Measurements from ENCODE around the gene MSMP.

MSMP gene

DNA sequence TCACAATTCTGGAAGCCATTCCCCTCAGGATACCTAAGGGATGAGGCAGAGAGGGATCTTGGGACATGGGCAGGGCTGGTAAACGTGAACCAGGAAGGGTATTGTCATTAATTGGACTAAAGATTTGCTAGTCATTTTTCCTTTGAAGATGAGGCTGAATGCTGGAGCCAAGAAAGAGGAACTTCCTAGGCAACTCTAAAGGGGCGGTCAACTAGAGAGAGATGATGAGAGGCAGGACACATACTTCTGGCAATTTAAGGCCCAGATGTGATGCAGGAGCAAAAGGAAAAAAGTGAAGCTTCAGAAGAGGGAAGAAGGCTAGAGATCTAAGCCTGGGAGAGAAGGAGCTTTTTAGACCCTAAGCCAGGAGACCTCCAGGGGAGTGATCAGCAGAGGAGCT is 10.6 kb downstream of the MSMP start:
- DNase-seq: peak in 2 of 4 experiments; percentile 34 to 53

DNA sequence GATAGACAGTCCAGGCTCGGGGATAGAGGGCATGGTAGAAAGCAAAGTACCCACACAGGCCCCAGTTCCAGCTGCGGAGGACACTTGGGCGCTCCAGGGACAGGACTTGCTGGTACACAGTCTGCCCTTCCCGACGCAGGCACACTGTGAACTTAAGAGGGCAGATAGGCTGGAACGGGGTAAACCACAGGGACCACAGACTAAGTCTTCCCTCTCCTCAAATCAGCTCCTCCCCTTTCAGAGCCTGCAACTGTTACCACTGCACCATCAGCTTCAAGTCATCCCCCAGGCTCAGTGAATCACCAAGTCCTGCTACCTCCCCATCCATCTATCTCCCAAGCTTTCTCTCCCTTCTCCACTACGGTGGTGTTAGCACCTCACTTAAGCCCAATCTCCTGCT is 12.3 kb downstream of the MSMP start:
- no peak for DNase-seq

DNA sequence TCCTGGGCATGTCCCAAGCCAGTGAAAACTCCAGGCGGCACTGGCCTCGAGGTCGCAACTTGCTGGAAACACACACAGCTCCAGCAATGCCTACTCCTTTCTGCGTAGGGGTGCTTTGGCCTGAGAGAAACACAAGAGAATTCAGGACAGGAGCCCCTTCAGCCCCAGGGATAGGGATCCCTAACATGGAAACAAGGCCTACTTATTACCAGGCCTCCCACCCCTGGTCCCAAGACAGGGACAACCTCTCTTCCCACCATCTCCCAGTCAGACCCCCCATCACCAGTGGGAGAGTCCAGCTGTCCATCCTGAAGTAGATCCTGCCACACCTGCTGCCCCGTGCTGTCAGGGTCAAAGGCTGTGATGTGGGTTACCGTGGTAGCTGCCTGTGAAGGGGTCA is 13.8 kb downstream of the MSMP start:
- DNase-seq: no peak

DNA sequence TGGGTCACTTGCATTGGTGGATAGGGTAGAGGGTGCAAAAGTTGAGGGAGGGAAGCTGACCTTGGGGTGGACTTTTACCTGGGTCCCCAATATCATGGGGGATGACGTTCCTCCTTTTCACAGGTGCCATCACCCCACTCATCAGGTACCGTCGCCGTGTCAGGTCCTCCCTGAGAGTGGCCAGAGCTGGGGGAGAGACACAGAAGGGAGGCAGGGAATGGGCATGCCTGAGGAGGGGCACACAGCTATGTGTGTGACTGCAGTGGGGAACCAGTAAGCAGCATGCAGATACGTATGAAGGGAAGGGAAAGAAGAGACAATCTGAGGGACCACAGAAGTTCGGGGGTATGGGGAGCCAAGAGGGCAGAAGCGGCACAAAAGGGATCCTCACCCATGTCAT is 15.2 kb downstream of the MSMP start:
- no peak for DNase-seq

DNA sequence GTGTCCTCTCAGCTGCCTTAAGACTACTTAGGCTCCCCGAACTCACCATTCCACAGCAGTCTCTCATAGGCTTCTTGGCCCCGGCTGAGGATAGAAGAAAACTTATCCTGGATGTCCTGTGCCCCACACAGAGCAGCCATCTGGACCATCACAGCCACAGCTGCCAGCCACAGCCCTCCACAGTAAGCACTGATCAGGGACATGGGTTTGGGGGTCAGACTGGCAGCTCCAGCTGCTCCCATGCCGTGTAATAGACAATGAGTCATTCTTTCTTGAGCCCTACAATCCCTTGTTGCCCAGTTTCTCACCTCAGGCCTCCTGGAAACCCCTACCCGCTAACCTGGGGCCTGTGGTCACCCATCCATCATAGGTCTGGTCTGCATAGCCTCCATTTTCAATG is 15.9 kb downstream of the MSMP start:
- no peak for DNase-seq

DNA sequence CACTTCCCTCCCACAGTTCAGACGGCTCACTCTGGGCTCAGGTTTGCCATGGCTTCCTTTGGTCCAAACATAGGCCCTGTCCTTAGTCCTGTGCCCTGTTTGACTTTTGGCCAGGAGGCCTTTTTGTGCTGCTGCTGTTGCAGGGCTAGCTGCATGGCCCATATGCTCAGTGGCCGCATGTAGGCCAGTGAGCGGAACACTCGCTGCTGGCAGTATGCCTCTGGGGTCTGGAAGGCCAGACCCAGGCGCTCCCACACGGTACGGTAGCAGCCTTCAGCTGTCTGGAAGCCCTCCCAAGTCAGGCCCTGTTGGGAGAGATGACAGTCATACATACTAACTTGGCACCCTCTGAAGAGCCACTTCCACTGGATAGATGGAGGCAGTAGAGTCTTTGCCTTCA is 16.9 kb downstream of the MSMP start:
- no peak for DNase-seq

DNA sequence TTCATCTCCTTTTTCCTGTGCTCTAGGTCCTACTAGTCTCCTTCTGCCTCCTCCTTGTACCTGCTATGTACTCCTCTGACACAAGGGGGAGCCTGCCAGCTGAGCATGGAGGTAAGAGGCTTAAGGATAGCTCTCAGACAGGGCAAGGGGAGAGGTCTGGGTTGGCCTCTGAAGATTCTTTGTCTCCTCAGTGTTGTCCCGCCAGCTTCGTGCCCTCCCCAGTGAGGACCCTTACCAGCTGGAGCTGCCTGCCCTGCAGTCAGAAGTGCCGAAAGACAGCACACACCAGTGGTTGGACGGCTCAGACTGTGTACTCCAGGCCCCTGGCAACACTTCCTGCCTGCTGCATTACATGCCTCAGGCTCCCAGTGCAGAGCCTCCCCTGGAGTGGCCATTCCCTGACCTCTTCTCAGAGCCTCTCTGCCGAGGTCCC is 17.9 kb downstream of the MSMP start:
- peak; percentile 74 to 82 (median 79) for DNase-seq

DNA sequence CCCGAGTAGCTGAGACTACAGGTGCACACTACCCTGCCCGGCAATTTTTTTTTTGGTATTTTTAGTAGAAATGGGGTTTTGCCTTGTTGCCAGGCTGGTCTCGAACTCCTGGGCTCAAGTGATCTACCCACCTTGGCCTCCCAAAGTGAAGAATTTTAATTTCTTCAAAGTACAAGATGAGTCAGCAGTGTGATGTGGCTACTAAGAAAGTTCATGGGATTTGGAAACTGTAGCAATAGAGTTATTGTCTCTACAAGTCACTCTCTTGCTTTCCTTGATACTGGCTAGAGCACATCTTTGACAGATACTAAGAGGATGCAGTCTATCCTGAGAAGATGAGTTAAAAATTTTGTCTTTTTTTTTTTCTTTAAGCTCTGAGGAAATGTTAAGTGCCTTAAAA is 20.0 kb downstream of the MSMP start:
- DNase-seq: no peak

DNA sequence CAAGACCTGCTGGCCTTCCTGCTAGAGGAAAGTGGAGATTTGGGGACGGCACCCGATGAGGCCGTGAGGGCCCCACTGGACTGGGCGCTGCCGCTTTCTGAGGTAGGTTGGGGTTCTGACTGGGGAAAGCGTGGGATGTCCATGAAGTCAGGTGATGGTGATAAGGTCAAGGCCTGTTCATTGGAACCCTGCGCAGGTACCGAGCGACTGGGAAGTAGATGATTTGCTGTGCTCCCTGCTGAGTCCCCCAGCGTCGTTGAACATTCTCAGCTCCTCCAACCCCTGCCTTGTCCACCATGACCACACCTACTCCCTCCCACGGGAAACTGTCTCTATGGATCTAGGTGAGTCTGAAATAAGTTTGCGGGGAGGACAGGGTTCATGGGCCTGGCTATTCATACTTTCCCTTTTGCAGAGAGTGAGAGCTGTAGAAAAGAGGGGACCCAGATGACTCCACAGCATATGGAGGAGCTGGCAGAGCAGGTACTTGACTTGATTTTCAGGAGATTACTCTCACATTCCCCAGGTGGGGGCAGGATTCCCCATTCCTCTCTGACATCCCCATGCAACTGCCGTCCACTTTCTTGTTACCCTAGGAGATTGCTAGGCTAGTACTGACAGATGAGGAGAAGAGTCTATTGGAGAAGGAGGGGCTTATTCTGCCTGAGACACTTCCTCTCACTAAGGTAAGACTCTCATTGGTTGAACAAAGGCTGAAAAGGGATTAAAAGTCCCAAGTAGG is 21.1 kb downstream of the MSMP start:
- peak; percentile 15 to 63 (median 54) for DNase-seq

DNA sequence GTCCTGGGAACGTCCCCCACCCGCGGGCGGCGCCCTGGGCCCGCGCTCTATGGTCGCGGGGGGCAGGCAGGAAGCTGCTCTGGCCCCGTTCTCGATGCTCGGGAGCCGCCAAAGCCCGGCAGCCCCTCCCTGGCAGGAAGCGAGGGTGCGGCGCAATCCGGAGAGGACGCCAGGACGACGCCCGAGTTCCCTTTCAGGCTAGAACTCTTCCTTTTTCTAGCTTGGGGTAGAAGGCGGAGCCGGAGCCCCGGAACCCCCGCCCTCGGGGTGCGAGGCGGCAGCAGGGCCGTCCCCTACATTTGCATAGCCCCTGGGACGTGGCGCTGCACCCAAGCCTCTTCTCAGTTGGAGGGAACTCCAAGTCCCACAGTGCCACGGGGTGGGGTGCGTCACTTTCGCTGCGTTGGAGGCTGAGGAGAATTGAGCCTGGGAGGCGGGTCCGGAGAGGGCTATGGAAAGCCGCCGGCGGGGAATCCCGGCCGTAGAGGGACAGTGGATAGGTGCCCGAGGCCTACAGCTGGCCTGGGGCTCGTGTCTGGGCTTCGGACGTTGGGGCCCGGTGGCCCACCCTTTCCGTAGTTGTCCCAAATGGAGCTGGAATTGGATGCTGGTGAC is 21.8 kb downstream of the MSMP start, which contains the start of the genes CREB3 and TLN1:
CREB3 (plus strand) TSS at position 482 of the 615 bp plus-strand sequence; CDS start at position 589, 107 bp downstream.
TLN1 (minus strand) TSS at position 11 of the 615 bp plus-strand sequence. CDS start 6,501 bp downstream, outside the sequence.
- DNase-seq: peak; percentile 98 to 100 (median 100)

DNA sequence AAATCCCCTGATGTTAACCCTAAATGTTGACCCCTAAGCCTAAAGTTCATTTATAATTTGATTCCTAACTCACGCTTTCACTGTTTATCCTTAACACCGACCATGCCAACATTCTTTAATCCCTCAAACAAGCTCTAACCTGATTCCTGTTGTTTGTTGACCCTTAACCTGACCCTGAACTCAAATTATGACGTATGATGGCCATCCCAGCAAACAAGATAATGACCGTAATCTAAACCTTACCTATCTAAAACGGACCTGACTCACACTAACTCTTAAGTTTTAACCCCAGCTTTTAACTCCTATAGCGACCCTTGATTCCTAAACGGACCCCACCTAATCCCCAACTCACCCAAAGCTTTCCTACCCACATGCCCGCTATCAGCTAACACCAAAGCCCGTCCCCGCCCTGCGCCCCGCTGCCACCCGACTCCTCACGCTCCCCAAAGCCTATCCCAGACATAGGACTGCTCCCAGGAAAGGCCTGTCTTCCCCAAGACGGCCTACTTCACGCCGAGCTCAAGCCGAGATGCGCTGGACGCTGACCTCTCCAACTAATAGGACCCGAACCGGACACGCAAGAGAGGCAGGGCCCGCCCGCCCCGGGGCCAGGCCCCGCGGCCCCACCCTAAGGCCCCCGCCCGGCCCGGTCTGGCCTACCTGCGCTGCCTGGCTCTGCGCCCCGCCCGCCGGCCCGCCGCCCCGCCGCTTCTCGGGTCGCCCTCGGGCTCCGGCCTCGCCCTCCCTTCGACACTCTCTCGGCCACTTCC is 22.5 kb downstream of the MSMP start:
- DNase-seq: peak in 1 of 4 experiments; percentile 22

DNA sequence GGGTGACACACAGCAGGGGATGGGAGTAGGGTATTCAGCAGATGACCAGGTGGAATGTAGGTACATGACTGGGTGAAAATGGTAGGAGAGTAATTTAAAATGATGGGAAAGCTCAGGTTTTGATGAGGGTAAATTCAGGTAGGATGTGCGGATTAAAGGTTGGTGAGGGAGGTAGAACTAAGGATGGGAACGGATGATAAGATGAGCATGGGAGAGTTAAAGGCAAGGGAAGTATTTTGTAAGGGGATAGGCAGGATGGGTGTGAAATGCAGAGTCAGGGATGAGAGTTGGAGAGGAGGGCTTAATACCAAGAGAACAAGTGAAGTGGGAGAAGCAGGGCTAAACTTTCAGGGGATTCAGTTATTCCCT is 23.6 kb downstream of the MSMP start:
- DNase-seq: no peak

DNA sequence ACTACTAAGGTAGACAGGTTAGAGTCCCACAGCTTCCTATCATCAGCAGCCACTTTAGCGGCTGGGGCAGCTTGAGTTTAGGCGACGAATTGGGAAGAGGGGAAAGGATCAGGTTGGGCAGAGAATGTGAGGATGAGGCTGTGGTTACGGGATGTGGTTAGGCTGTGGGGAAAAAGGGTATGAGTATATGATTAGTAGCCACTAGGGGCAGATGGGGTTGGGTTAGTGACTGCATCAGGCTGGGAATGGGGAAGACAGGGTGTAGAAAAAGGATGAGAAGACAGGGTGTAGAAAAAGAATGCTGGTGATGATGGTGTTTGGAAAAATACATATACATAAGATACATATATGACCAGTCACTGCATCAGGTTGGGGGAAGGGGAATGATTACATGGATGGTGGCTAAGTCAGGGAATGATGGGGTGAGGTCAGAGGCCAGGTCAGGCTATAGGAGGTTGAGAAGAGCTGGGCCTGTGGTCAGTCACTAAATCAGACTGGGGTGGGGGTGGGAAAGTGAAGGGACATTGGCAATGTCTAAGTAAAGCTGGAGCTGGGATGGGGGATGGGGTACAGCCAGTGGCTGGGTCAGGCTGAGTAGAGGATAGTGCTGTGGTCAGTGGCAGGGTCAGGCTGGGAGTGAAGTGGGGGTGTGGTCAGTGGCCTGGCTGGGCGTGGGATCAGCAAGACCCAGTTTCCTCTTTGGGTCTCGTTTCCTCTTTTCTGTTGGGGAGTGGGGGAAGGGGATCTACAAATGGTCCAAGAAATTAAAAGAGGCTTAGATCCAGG is 24.2 kb downstream of the MSMP start:
- DNase-seq: peak; percentile 80 to 92 (median 90)

DNA sequence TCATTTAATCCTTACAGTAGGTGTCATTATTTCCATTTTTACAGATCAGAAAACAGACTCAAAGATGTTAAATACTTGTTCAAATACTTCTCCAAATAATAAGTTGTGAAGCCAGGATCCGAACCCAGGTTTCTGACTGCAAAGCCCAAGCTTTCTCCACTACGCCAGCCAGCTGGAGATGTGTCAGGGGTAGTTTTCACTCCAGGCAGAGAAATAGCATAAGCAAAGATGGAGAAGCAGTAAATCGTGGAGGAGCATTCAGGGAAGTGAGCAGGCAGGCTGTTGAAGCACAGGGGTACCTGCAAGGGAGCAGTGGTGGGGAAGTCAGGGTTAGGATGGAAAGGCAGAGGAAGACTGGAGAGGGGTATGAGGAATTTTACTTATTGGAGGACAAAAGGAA is 25.0 kb downstream of the MSMP start:
- DNase-seq: no peak

DNA sequence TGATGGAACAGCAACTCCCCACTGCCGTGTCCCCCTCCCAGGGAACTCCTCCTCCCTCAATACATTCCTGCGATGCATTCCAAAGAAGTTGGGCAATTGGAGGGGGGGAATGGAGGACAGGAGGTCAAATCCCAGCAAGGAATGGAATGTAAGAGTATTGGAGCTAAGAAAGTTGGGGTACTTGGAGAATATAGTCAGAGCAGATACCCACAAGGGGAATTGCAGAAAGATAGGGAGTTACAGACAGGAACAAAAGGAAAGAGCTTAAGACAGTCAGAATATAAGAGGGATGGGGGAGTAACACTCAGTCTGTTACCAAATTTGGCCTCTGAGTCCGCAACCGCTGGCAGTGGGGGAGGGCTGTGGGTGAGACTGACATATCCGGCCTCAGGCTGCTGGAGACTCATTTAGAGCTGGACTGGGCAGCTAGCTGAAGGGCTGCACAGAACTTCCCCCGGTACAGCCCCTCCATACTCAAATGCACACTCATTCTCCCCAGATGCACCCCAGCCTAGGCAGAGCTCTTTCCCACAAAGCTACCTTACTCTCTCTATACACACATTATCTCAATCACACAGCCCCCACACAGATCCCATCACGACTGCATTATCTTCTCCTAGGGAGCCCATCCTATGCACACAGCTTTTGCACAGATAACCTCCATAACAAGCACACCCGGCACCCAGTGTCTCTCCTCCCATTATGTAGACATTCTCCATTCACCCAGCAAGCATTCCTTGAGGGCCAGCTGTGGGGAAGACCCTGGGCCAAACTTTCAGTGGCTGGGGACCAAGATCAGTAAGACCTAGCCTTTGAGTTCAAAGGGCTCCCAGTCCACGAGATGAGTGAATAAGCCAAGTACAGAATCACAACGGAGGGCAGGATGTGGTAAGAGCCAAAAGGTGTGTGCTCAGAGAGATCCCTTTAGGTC is 25.8 kb downstream of the MSMP start:
- peak; percentile 77 to 88 (median 85) for DNase-seq

DNA sequence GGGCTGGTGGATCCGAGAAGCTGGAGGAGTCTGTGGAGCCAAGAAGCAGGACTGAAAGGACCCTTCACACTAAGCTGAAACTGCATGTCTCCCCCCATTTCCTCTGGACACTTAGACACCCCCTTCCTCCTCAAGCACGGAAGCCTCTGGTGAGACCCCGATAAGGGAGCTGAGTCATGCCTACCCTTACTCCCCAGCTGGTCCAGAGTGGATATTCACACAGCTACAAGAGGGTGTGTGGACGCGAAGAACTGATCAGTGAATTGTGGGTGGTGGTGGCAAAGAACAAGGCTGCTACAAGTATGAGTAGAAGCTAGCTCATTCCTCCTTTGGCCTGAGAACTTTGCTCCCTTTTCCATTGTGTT is 26.4 kb downstream of the MSMP start:
- DNase-seq: no peak

DNA sequence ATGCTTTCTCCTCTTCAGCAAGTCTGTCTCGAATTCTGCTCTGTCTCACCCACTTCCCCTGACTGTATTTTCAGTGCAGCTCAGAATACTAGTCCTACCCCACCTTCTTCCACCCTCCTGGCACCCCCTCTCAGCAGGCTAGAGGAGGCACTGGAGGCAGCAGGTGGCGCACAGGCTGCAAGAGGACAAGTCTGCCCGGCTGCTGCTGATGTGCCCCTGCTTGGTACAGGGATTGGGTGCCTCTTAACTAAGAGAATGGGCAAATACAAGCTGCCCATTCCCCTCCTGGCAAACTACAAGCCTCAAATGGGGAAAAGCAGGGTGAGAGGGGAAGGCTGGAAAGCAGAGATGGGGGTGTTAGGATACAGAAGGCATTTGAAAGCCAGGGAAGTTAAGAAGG is 27.1 kb downstream of the MSMP start:
- DNase-seq: peak; percentile 13 to 62 (median 38)

DNA sequence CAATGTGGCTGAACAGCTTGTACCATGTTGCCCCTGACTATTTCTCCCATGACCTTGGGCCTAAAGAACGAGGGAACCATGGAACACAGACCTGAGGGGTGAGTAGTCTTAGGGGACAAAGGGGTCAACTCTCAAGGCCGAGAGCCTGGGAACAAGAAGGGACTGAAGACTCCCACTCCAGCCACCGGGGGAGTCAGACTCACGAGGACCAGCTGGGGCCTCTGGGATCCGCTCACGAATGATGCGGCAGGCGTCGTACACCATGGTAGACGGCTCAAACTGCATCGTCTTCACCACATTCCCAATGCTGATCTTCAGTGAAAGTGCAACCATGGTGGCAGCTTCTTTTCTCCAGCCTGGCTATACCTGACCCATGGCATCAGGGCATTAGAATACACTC is 28.7 kb downstream of the MSMP start:
- DNase-seq: no peak

DNA sequence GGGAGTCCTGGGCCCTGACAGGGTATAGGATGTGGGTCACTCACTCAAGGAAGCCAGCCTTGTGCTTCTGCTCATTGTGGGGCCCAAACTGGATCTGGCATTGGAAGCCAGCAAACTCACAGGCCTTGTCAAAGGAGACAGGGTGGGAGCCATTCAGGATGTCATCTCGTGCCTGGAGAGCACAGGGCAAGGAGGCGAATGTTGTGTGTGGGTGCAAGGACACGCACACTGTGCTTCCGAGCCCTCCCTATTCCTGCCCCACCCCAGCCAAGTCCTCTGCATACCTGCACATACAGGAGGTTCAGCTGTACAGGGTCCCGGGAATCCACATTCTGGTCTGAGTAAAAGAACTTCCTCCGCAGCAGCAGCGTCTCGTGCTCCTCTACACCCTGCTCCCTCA is 30.2 kb downstream of the MSMP start:
- DNase-seq: no peak

DNA sequence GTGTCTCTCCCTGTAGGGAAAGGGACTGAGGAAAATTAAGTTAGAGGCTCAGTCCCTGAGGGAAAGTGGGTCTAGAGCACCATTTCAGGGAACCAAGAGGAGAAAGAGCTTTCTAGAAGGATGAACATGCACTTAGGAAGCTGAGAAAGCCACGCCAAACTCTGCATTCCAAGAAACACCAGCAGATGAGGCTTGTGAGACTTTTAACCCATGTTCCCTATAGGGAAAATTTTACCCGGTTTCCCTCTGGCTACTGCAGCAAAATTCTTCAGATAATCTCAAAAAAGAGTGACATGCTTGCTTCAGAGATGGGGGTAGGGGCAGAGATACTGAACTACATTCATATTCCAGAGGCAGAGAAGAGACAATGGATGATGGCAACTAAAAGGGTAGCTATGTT is 30.6 kb downstream of the MSMP start:
- no peak for DNase-seq

DNA sequence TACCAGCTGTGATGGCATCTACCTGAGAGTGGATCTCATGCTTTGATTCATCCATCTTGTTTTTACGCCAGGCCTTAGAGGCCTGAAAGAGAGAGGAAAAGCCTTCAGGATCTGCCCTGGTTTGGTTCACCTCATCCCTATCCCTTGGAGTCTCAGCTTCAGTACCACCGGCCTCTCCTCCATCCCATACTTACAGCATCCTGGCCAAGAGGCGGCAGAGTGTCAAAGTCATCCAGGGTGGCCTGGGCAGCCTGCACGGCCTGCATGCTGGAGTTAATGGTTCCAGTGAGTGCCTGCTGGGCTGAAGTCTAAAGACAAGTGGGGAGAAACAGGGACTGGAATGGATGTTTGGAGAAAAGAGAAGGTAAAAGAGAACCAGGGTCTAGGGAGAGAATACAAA is 34.5 kb downstream of the MSMP start:
- no peak for DNase-seq
